ENCODE results near the gene HSPB1. TPM values are rescaled to one million over a fixed set of nuclear protein-coding genes. Genes with fewer than 3 reads are reported as not detected.
A peak's percentile ranks its signal among the peaks of the same experiment; 100 is the strongest.

HSPB1 gene
- total and polyA plus RNA-seq, 2 experiments from 2014 or later, result 96.5 to 1,542 TPM

GRCh38 chr7:76315364-76315763, 12.9 kb downstream of the HSPB1 start:
- Histone ChIP-seq H3K9ac (no peak overlapping the region), H3K79me2 (ENCODE audit: insufficient read depth) (peaks cover 5% of the 10 kb centered on the region; the same call in 1 of the 2 replicates), H3K4me3 (no peak overlapping the region), H3K9me2 (ENCODE audit: insufficient read depth) (no peaks in the 10 kb centered on the region), H3K4me1 (ENCODE audit: insufficient read depth) (peaks cover 7% of the 10 kb centered on the region; the same call in 1 of the 2 replicates), H2AFZ (no peak overlapping the region), H3K36me3 (ENCODE audit: low read depth) (no peaks in the 10 kb centered on the region), H3F3A (ENCODE audit: insufficient read depth) (peaks cover 15% of the 10 kb centered on the region), H3K4me2 (ENCODE audit: unreplicated experiment) (no peak overlapping the region), H3K27me3 (replicated peaks; ENCODE audit: insufficient read depth) (no peaks in the 10 kb centered on the region), H3K9me3 (ENCODE audit: low read depth) (no peaks in the 10 kb centered on the region), H3K27ac (no peak overlapping the region), H4K20me1 (ENCODE audit: insufficient read depth) (no peaks in the 10 kb centered on the region)
- 66 to 70% methylated on average over 5 of the region's 5 CpGs for WGBS, 2 experiments (ENCODE audit: low coverage in 1 of 2, low lambda C conversion rate in 2 of 2, missing lambda C conversion rate in 2 of 2)
- DNase-seq, result no peak
- TF ChIP-seq EZH2 (IDR thresholded peaks at IDR 0.05; ENCODE audit: insufficient read depth, poor library complexity, severe bottlenecking), result no peak
- TF ChIP-seq EZH2phosphoT487 (IDR thresholded peaks at IDR 0.05; ENCODE audit: insufficient read depth, low read depth), result no peak
- in situ Hi-C loops (cut with MboI), result no loop called here

GRCh38 chr7:76316984-76317781, 14.7 kb downstream of the HSPB1 start:
- H3K9me2 ChIP-seq (ENCODE audit: insufficient read depth), result no peaks in the 10 kb centered on the region
- peak overlapping the region; percentile 88 for H2AFZ ChIP-seq
- H3K79me2 ChIP-seq (ENCODE audit: insufficient read depth), result peaks cover 21% of the 10 kb centered on the region
- H3K4me1 ChIP-seq (ENCODE audit: insufficient read depth), result peaks cover 8% of the 10 kb centered on the region
- no peaks in the 10 kb centered on the region for H4K20me1 ChIP-seq (ENCODE audit: insufficient read depth)
- WGBS, 2 experiments (ENCODE audit: low coverage in 1 of 2, low lambda C conversion rate in 2 of 2, missing lambda C conversion rate in 2 of 2), result 53 to 55% methylated on average over 13 to 14 of the region's 14 CpGs
- H3K9me3 ChIP-seq (ENCODE audit: low read depth), result no peaks in the 10 kb centered on the region
- DNase-seq, result no peak
- TF ChIP-seq EZH2phosphoT487 (IDR thresholded peaks at IDR 0.05; ENCODE audit: insufficient read depth, low read depth), result no peak
- TF ChIP-seq EZH2 (IDR thresholded peaks at IDR 0.05; ENCODE audit: insufficient read depth, poor library complexity, severe bottlenecking), result no peak
- H3K4me3 ChIP-seq, result peak overlapping the region; percentile 83
- in situ Hi-C loops (cut with MboI), result no loop called here
- no peaks in the 10 kb centered on the region for H3K27me3 ChIP-seq (replicated peaks; ENCODE audit: insufficient read depth)
- peaks cover 31% of the 10 kb centered on the region for H3F3A ChIP-seq (ENCODE audit: insufficient read depth)
- peaks cover 6% of the 10 kb centered on the region; the same call in 1 of the 2 replicates for H3K36me3 ChIP-seq (ENCODE audit: low read depth)
- peak overlapping the region; percentile 93 for H3K4me2 ChIP-seq (ENCODE audit: unreplicated experiment)
- peak overlapping the region; percentile 91 for H3K9ac ChIP-seq
- H3K27ac ChIP-seq, result peak overlapping the region; percentile 93

GRCh38 chr7:76317782-76318487, 15.5 kb downstream of the HSPB1 start:
- 1% methylated on average over 42 to 50 of the region's 50 CpGs for WGBS, 2 experiments (ENCODE audit: low coverage in 1 of 2, low lambda C conversion rate in 2 of 2, missing lambda C conversion rate in 2 of 2)
- H3K9me2 ChIP-seq (ENCODE audit: insufficient read depth), result no peaks in the 10 kb centered on the region
- in situ Hi-C loops (cut with MboI), result no loop called here
- no peaks in the 10 kb centered on the region for H4K20me1 ChIP-seq (ENCODE audit: insufficient read depth)
- H3K4me3 ChIP-seq, result peak overlapping the region; percentile 83
- H3K4me2 ChIP-seq (ENCODE audit: unreplicated experiment), result peak overlapping the region; percentile 93
- no peaks in the 10 kb centered on the region for H3K27me3 ChIP-seq (replicated peaks; ENCODE audit: insufficient read depth)
- no peak for TF ChIP-seq EZH2phosphoT487 (IDR thresholded peaks at IDR 0.05; ENCODE audit: insufficient read depth, low read depth)
- no peak for TF ChIP-seq EZH2 (IDR thresholded peaks at IDR 0.05; ENCODE audit: insufficient read depth, poor library complexity, severe bottlenecking)
- H3K9me3 ChIP-seq (ENCODE audit: low read depth), result no peaks in the 10 kb centered on the region
- peaks cover 39% of the 10 kb centered on the region for H3F3A ChIP-seq (ENCODE audit: insufficient read depth)
- peaks cover 6% of the 10 kb centered on the region; the same call in 1 of the 2 replicates for H3K36me3 ChIP-seq (ENCODE audit: low read depth)
- peaks cover 16% of the 10 kb centered on the region for H3K4me1 ChIP-seq (ENCODE audit: insufficient read depth)
- H3K27ac ChIP-seq, result peak overlapping the region; percentile 93
- DNase-seq, result peak; percentile 99
- peaks cover 28% of the 10 kb centered on the region for H3K79me2 ChIP-seq (ENCODE audit: insufficient read depth)
- H2AFZ ChIP-seq, result peak overlapping the region; percentile 88
- H3K9ac ChIP-seq, result peak overlapping the region; percentile 91

GRCh38 chr7:76318488-76319353, 16.2 kb downstream of the HSPB1 start:
- Histone ChIP-seq H3K4me2 (ENCODE audit: unreplicated experiment) (peak overlapping the region; percentile 93), H3F3A (ENCODE audit: insufficient read depth) (peaks cover 47% of the 10 kb centered on the region), H3K9ac (peak overlapping the region; percentile 91), H3K9me3 (ENCODE audit: low read depth) (no peaks in the 10 kb centered on the region), H4K20me1 (ENCODE audit: insufficient read depth) (no peaks in the 10 kb centered on the region), H3K4me1 (ENCODE audit: insufficient read depth) (peaks cover 24% of the 10 kb centered on the region), H3K79me2 (ENCODE audit: insufficient read depth) (peaks cover 36% of the 10 kb centered on the region), H3K27me3 (replicated peaks; ENCODE audit: insufficient read depth) (no peaks in the 10 kb centered on the region), H3K4me3 (peak overlapping the region; percentile 83), H3K27ac (peak overlapping the region; percentile 93), H2AFZ (peak overlapping the region; percentile 88), H3K9me2 (ENCODE audit: insufficient read depth) (no peaks in the 10 kb centered on the region), H3K36me3 (ENCODE audit: low read depth) (peaks cover 6% of the 10 kb centered on the region; the same call in 1 of the 2 replicates)
- peak; percentile 96 for DNase-seq
- in situ Hi-C loops (cut with MboI), result no loop called here
- 3 to 4% methylated on average over 22 to 24 of the region's 25 CpGs for WGBS, 2 experiments (ENCODE audit: low coverage in 1 of 2, low lambda C conversion rate in 2 of 2, missing lambda C conversion rate in 2 of 2)
- TF ChIP-seq EZH2phosphoT487 (IDR thresholded peaks at IDR 0.05; ENCODE audit: insufficient read depth, low read depth) (no peak), EZH2 (IDR thresholded peaks at IDR 0.05; ENCODE audit: insufficient read depth, poor library complexity, severe bottlenecking) (no peak)
